NCI-H524 treated with DMSO at 0.1 percent for 48 hours (cell line): ENCODE results near the gene MYO10.
"Not testable (repeated sequence)": the region's sequence is repeated elsewhere in the genome, so short reads cannot be mapped to it uniquely, and the experiment has no call there.

ENCODE experiments used
- DNase-seq: peaks from one replicate; lab custom pipeline; 2025; lab: John Stamatoyannopoulos, UW

The MYO10 gene

GRCh38 chr5:16936150-16936988 lies at the start of gene MYO10:
Gene MYO10 (minus strand): TSS chr5:16936288. CDS start chr5:16935808, 480 bp downstream.
- DNase-seq: peak; percentile 42

- not testable (repeated sequence) for DNase-seq
Observed at GRCh38 chr5:16985304-16985703, 49.2 kb upstream of the MYO10 start.

- DNase-seq: no peak
Observed at GRCh38 chr5:16983972-16984371, 47.9 kb upstream of the MYO10 start.

GRCh38 chr5:16983022-16983639 lies 47.0 kb upstream of the MYO10 start:
- no peak for DNase-seq

- no peak for DNase-seq
Observed at GRCh38 chr5:16981700-16982099, 45.6 kb upstream of the MYO10 start.

- DNase-seq: no peak
Observed at GRCh38 chr5:16980983-16981382, 44.9 kb upstream of the MYO10 start.

GRCh38 chr5:16978296-16978695 lies 42.2 kb upstream of the MYO10 start:
- DNase-seq: no peak

GRCh38 chr5:16976625-16977008 lies 40.5 kb upstream of the MYO10 start:
- DNase-seq: no peak

GRCh38 chr5:16975950-16976624 lies 40.0 kb upstream of the MYO10 start:
- DNase-seq: no peak

- DNase-seq: no peak
Observed at GRCh38 chr5:16974981-16975380, 38.9 kb upstream of the MYO10 start.

- no peak for DNase-seq
Observed at GRCh38 chr5:16970826-16971225, 34.7 kb upstream of the MYO10 start.

- no peak for DNase-seq
Observed at GRCh38 chr5:16970260-16970659, 34.2 kb upstream of the MYO10 start.

GRCh38 chr5:16965581-16965980 lies 29.5 kb upstream of the MYO10 start:
- DNase-seq: no peak

- no peak for DNase-seq
Observed at GRCh38 chr5:16963821-16964220, 27.7 kb upstream of the MYO10 start.

GRCh38 chr5:16961131-16961530 lies 25.0 kb upstream of the MYO10 start:
- DNase-seq: no peak

- DNase-seq: no peak
Observed at GRCh38 chr5:16957304-16958196, 21.5 kb upstream of the MYO10 start.

GRCh38 chr5:16953729-16954128 lies 17.6 kb upstream of the MYO10 start:
- DNase-seq: no peak

- no peak for DNase-seq
Observed at GRCh38 chr5:16952968-16953671, 17.0 kb upstream of the MYO10 start.

- DNase-seq: no peak
Observed at GRCh38 chr5:16946725-16947124, 10.6 kb upstream of the MYO10 start.

- DNase-seq: no peak
Observed at GRCh38 chr5:16944816-16945562, 8.9 kb upstream of the MYO10 start.
